NCI-H226 (cell line): ENCODE data around the gene TNNI2.

Experiments
- DNase-seq: peaks from one replicate; pipeline ENCODE4 v3.0.0-alpha.2; 2015

The TNNI2 gene

DNA sequence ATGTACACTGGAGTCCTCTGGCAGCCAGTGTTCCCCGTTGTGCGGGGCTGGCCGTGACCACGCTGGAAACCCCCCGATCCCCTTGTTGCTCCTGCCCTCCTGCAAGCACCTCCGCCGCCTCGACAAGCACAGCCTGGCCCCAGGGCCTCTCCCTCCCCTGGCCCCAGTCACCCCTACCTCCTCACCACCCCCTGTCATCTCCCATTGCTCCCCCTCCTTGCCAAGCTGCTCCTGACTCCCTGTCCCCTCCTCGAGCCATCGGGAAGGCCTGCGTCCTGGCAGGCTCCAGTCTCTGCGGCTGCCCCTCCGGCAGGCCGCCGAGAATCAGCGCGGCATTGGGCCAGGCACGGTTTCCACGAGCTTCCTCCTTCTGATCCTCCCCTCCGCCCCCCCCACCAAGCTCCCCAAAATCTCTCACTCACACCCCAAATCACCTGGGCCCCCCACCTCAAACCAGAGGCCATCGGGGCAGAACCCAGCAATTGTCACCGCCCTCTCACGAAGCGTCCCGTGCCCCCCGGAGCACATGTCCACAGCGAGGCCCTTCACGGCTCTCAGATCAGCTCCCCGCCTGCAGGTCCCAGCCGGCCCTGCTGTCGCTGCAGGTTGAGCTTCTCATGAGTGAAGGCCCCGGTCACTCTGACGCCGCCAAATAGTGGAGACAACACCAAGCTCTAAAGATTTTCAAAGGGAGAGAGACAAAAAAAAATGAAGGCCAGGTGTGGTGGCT lies 8.4 kb downstream of the TNNI2 start:
- DNase-seq, result no peak

DNA sequence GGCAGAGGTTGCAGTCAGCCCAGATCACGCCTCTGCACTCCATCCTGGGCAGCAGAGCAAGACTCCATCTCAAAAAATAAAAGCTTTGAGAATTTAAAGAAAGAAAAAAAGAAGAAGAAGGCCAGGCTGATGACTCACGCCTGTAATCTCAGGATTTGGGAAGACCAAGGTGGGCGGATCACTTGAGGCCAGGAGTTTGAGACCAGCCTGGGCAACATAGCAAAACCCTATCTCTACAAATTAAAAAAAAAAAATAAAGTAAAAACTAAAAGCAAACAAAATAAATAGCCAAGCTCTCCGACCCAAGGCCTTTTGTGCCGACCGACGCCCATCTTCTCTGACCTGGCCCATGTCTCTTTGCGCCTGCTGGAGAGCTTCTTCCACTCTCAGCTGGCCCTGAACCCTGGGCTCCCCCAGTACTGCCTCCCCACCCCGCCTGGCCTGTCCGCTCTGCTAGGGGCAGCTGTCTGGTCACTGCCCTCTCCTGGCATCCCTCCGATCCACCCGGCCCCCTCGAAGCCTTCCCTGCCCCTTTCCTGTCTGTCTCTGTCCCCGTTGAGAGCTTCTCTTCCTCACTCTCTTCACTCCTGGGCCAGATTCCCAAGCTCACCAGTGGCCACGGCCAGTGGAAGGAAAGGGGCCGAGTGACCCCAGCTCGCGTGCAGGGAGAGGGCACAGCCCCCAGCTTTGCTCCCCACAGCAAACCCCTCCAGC lies 9.3 kb downstream of the TNNI2 start:
- DNase-seq, result no peak

DNA sequence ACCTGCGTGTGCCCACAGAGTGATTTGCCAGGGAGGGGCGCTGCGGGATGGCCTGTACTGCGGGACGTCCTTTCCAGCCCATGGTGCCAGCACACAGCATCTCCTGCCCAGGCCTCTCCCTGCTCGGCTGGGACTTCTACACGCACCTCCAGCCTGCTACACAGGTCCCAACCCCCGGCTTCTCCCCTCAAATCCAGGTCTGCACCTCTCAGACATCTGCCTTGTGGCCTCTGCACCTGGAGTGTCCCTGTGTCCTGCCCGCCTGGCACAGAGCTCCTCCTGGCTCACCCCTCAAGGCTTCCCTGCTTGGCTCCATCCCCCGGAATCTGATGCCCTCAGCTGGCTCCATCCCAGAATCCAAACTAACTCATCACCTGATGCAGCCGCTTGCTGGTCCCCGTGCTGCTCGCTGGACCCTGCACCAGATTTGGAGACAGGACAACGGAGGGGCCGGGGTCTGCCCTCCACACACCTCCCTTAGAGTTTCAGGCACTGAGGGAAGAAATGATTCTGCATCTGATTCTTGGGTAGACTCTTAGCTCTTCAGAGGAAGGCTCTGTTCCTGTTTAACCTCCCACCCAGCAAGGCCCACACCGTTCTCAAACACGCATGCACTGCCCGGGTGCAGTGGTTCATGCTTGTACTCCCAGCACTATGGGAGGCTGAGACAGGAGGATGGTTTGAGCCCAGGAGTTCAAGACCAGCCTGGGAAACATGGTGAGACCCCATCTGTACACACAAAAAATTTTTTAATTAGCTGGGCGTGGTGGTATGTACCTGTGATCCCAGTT lies 10.1 kb downstream of the TNNI2 start:
- no peak for DNase-seq

DNA sequence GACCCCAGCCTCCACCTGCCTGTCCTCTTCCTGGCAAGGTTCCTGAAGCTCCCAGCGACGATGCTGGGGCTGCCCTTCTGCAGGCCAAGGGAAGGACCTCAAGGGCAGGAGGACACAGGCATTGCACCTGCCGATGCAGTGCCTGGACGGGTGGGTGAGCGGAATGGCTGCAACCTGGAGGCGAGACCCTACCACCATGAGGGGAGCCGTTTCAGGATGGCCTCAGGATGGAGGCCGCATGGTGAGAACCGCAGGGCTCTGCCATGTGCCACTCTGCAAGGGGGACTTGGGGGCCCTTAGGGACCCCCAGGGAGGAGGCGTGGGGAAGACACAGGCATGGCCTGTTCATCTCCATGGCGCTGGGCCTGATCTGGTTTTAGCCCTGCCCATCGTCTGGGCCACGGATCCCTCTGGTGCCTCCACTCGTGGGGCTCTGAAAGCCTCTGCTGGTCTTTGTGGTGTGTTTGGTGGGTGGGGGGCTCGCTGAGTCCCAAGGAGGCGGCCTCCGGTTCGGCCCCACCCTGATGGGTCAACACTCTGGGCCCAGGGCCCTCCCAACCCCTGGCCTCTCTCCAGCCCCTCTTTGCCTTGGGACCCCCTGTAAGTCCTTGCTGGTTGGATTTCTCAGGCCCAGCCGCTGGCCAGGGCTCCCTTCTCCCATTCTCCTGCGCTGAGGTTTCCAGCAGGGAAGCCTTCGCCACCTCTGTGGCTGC lies 12.8 kb downstream of the TNNI2 start:
- DNase-seq, result no peak

DNA sequence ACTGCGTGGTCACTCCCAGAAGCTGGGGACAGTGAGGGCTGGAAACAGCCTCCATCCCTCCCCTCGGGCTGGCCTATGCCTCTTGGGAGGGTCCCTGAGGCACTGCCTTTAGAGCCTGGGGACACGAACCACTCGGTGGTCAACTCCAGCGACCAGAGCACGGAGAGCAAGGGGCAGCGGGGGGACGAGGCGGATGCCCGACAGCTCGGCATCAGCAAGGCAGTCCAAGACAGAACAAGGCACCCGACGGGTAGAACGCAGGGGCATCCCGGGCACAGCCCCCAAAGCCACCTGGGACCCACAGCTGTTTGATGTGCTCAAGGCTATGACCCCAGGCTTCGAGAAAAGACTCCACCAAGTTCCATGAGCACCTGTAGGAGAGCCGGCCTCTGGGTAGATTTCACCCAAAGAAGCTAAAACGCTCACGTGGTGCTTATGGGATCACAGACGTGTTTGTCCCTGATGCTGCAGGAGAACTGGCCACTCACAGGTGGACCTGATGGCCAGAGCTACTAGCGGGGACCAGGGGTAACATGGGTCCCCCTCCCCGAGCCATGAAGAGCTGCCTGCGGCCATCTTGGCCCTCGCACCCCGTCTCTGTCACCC lies 13.6 kb downstream of the TNNI2 start:
- no peak for DNase-seq

DNA sequence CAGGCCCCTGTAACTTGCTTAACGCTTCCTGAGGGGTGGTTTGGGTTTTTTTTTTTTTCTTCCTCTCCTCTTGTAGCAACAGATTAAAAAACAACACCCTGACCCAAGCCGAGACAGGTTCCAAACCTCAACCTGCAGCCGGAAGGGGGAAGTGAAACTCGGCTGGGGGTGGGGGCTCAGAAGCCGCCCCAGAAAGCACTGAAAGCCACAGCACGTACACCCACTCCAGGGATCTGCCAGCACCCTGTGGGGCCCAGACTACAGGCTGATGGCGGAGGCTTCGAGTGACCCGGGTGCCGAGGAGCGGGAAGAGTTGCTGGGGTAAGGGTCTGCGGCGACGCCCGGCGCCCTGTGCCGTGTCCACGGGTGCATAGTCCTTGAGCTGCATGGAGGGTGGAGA lies 14.1 kb downstream of the TNNI2 start, which contains the start of gene LSP1:
Gene LSP1 (plus strand): TSS at position 208 of the 400 bp plus-strand sequence. CDS start 61 bp downstream, at position 269.
- no peak for DNase-seq

DNA sequence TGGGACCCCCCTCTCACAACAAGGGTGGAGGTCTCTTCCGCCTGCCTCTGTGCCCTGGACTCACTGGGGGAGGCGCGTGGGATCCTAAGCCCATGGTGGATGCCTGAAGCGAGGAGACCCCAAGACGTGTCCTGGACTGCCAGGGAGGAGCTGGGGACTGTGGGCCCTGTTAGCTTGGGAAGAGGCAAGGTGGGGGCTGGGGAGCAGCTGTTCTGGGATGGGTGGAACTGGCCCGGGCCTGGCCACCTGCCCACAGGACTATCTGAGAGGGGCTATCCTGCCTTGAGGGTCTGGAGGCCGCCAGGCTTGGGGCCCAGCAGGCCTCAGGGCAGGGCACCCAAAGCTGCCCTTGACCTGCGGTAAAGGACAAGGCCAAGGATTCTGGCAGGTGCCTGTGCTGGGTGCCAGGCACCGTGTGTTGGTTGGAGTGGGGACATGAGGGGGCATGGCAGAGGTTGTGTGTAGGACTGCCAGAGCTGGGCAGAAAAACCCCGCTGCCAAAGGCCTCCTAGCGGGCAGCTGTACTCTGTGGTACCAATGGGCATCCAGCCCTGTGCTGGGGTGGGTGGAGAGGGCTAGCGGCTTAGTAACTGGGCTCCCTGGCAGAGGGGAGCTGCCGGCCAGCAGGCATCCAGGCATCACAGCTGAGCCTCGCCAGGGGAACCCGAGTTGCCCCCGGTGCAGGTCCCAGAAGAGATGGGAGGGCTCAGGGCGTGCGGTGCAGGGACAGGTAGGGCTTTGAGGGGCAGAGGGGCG lies 14.8 kb downstream of the TNNI2 start:
- DNase-seq, result no peak

DNA sequence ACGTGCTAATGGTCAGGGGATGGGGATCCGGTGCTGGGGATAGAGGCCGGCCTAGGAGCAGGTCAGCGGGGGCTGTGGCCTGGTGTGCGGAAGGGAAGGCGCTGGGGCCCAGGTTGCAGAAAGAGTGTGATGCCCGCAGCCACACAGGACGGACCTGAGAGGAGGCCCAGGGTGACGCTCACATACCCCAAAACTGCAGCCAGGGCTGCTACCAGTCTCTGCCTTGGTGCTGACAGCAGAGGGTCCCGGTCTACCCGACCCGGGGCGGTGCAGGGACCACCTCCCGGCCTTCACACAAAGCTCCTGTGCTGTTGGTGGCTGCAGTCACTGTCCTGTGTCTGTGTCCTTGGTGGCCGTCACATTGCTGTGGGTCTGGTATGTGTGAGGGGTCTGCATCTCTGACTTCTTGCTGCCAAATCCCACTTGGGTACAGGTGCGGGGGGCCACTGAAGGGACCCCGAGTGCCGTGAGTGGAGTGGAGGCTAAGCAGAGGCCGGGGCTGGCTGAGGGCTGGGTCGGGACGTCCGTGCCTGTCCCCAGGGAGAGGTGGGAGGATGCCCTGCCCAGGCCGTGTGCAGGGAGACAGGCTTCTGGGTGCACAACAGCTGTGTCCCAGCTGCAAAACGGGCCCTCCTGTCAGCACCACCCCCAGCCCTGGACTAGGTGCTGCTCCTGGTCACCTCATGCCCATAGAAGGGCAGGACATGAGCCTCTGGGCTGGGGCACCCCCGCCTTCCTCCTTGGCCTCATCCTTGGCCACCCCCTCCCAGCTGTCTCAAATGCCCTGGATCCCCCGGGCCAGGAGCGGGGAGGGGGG lies 15.6 kb downstream of the TNNI2 start:
- no peak for DNase-seq

DNA sequence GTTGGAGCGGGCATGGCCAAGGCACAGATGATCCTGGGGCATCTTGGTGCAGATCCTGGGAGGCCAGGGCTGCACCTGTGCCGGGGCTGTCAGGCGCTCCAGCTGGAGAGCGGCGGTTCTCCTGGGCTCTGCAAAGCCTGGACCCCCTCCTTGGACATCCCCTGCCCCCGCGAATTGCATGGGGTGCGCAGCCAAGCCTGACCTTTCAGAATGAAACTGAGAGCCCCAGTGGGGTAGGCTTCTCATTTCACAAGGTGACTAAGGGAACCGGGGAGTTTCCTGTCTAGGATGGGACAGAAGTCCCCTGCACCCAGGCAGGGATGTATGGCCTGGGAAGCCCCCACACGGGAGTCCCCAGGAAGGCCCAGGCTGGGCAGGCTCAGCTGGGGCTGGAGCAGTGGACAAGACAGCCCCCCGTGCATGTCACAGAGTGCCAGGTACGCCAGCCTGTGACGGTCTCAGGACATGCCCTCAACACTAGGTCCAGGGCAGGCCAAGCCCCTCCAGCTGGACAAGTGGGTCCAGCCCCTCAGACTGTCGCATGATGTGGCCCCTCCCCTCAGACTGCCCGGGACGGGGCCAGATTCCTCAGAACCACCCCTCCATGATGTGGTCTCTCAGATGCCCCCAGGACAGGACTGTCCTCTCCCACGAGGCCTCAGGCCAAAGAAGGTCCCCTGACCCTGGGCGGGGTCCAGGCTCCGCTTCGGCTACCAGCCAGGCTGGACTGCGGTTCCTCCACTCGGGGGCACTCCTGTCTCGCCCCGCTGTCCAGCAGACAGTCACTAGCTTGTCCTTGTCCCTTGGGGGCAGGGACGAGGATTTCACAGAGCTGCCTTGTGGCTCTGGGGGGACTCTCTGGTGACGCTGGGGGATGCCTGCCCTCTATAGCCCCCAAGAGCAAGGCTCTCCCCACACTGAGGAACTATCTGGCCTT lies 16.4 kb downstream of the TNNI2 start:
- DNase-seq, result no peak

DNA sequence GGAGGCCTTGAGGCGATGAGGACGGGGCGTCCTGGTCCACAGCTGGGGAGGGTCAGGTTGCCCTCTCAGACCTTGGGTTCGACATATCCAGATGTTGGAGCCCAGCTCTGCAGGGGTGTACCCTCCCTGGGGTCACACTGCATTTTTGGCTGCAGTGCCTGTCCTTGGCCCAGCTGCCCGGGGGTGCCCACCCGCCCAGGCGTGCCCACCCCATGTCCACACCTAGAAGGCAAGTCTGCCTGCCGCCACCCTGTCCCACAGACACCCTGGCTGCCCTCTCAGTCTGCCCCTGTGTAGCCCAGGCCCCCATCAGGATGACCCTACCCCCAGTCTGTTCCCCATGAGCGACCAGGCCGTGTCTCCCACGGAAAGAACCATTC lies 17.1 kb downstream of the TNNI2 start:
- DNase-seq, result no peak

DNA sequence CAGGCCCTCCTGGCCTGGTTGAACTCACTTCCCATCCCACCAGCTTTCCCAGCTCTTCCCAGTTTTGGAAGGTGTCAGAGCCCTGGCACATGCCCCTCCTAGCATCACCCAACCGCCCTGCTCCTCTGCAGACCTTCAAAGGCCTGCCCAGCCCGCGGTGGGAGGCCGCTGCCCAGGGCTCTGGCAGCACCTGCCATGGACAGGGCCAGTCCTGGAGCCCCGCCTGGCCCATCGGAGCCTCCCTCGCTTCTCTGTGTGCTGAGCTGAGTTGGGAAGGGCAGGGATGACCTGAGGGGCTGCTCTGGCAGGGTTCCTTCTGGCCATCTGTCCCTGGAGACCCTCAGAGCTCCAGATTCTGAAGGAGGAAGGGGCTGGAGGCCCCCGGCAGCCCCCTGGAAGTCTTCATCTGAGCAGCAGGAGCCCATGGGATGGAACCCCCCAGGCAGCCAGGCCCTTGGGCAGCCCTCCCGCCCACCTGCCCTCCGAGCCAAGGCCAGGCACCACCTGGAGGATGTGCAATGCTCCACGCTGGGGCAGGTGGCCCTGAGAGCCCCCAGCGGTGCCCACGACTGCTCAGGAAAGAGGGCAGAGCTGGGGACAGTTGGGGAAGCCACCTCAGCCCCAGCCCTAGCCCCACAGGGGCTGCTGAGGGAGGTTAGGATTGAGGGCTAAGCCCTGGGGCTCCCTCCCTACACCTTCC lies 17.7 kb downstream of the TNNI2 start:
- DNase-seq, result no peak

DNA sequence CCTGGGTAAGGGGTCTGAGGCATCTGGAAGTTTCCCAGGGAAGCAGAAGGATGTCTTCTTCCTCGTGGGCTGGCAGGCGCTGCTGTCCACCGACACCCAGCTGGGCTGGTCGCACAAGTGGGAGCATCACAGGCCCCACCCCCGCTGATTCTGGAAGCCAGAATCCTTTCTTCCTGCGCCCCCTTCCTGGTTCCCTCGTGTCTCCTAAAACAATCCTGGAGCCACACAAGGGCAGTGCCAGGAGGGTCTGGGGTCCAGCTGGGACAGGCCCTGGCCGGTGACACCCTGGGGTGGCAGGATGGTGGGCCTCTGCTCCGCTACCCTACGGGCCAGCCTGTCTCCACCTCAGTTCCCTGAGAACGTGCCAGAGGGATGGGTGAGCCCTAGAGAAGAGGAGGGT lies 18.3 kb downstream of the TNNI2 start:
- no peak for DNase-seq

DNA sequence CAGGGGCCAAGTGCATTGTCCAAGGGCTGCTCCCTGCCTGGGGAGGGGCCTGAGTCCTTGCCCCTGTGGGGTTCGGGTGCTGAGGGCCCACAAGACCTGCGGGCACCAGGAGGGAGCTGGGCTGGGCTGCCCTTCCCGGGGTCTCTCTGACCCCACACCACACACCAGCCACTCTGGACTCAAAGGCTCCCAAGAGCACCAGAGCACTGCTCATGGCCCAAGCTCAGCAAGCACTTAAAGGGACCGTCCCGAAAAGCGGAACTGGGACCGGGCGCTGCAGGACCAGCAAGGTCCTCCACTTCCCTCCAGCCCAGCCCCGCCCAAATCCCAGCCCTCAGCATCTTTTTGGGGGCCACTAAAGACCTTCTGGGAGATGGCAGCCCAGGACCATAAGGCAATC lies 19.4 kb downstream of the TNNI2 start:
- DNase-seq, result no peak

DNA sequence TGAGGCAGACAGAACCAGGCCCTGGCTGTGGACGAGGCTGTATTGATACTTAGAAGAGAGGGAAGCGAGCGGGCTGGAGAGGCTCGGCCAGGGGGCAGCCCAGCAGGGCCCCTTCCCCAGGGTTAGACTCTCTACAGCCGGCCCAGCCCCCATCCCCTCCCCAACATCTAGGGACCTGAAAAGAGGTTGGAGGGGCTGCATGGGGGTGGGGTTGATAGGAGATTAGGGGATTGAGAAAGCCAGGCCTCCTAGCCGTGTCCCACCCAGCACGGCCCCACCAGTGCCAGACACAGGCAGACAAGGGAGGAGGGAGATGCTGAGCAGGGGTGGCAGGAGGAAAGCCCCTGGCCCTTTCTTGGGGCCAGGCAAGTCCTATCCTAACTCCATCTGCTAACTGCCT lies 19.8 kb downstream of the TNNI2 start:
- no peak for DNase-seq

DNA sequence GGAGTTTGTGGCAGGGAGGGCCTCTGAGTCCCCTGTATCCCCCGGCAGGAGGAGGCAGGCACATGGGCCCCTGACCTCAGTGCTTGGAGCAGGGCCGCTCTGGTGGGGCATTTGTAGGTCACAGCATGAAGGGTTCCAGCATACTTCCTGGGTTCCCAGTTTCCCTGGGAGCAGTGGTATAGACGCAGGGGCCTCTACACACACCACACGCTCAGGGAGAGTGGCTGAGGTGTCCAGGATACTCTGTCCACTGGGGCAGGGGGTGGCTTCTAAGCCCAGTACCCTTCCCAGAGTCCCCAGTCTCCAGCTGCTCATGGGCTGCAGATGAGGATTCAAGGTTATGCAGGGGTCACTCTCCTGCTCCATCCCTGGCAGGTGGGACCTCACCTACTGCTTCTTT lies 20.2 kb downstream of the TNNI2 start:
- DNase-seq, result no peak

DNA sequence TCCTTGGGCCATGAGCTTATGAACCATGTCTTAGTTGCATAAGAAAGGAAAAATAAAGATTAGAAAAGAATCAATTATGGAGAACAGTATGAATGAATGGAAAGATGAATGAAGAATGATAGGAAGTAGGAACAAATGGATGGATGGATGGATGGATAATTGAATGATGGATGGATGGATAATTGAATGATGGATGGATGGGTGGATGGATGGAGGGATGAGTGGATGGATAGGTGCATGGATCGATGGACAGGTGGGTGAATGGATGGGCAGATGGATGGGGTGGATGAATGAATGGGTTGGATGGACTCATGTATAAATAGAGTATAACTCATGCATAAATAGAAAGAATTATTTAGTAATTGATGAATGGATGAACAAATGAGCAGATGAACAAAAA lies 21.3 kb downstream of the TNNI2 start:
- no peak for DNase-seq

DNA sequence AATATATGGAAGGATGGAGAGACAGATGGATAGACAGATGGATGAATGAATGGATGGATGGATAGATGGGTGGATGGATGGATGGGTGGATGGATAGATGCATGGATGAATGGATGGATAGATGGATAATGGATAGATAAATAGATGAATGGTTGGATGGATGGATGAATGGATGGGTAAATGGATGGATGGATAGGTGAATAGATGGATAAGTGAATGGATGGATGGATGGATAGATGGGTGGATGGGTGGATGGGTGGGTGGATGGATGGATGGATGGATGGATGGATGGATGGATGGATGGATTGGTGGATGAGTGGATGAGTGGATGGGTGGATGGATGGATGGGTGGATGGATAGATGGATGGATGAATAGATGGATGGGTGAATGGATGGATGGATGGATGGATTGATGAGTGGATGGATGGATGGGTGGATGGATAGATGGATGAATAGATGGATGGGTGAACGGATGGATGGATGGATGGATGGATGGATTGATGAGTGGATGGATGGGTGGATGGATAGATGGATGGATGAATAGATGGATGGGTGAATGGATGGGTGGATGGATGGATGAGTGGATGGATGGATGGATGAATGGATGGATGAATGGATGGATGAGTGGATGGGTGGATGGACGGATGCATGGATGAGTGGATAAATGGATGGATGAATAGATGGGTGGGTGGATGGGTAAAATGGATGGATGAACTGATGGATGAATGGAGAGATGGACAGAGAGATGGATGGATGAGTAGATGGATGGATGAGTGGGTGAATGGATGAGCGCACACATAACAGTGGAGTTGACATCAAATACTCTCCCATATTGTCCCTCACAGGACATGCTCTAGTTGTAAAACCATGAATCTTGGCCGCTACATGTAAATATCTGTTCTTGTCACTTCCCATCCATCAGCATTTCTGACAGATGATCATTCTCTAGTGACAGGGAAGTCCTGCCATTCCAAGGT lies 22.9 kb downstream of the TNNI2 start:
- DNase-seq, result no peak
